RPMI7951 (cell line): ENCODE data around the gene RACK1. TPM values are rescaled to one million over a fixed set of nuclear protein-coding genes. Genes with fewer than 3 reads are reported as not detected.

Experiments
- DNase-seq: peaks from one replicate; pipeline ENCODE4 v3.0.0-alpha.2; 2012; ENCODE audit warnings: low read depth
- total RNA-seq: library from RNA; depleted of rRNA; stranded (reverse); fragments of >200 nt; shearing (Covaris generic); gene quantifications from 2 replicates; pipeline ENCODE4 v1.2.3, GENCODE V29; 2014

The RACK1 gene
- total RNA-seq, 1 experiment from 2014 or later: 1,915 TPM

DNA sequence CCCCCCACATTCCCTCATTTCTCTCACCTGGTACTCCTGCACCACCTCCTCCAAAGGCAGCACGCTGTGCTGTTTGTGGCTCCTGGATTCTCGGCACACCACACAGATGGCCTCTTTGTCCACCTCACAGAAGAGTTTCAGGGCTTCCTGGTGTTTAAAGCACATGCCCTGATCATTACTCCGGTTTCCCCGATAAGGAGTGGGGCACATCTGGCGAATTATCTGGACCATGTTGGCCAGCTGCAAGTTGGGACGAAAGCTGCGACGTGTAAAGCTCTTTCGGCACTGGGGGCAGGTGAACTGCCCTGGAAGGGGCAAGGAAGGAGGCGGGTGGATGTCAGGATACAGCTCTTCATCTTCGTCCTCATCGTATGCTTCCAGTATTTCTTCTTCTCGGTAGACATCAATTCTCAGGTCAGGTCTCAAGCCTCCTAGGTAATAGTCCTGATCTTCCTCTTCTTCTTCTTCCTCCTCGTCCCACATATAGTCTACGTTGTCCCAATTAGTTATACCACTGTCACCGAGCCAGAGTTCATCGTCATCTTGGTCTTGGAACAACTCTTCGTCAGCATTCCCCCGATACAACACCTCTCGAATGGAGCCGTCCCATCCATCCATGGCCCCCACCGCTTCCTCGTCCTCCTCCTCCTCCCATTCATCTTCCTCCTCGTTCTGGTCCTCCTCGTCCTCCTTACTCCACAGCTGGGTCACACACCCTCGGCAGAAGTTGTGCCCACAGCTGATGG lies 16.4 kb upstream of the RACK1 start:
- no peak for DNase-seq

- no peak for DNase-seq
These were observed 15.6 kb upstream of the RACK1 start for GRCh38 chr5:181259283-181259682.

GRCh38 chr5:181258576-181258975 lies 14.9 kb upstream of the RACK1 start:
- no peak for DNase-seq

- DNase-seq: no peak
These were observed 12.3 kb upstream of the RACK1 start for GRCh38 chr5:181255836-181256578.

DNA sequence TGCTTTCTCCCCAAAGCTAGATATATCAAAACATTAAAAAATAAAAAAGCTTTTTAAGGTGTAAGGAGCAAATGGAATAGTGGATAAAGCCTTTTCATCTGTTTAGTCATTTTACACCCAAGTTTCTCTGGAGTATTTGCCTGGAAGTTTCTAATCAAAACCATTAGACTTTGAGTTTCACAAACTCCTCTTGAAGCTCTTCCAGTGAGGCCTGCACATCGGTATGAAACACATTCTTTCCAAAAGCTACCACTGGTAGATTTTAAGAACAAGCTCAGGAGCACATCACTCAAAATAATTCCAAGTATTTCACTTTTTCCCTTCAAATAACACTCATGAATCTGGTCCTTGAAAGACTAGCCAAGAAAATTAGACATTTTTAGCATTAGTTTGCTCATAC lies 11.6 kb upstream of the RACK1 start:
- no peak for DNase-seq

- DNase-seq: no peak
These were observed 4.6 kb upstream of the RACK1 start for GRCh38 chr5:181248277-181248676.

GRCh38 chr5:181246276-181247049 lies 2.8 kb upstream of the RACK1 start:
- peak; percentile 88 for DNase-seq

- no peak for DNase-seq
These were observed 1.9 kb upstream of the RACK1 start for GRCh38 chr5:181245427-181246275.

- DNase-seq: no peak
These were observed 615 bp downstream of the RACK1 start for GRCh38 chr5:181243018-181243563.

- no peak for DNase-seq
These were observed 1.7 kb downstream of the RACK1 start for GRCh38 chr5:181242031-181242451.

GRCh38 chr5:181241393-181241975 lies 2.2 kb downstream of the RACK1 start:
- DNase-seq: peak; percentile 67

- no peak for DNase-seq
These were observed 4.5 kb downstream of the RACK1 start for GRCh38 chr5:181239062-181239663.

DNA sequence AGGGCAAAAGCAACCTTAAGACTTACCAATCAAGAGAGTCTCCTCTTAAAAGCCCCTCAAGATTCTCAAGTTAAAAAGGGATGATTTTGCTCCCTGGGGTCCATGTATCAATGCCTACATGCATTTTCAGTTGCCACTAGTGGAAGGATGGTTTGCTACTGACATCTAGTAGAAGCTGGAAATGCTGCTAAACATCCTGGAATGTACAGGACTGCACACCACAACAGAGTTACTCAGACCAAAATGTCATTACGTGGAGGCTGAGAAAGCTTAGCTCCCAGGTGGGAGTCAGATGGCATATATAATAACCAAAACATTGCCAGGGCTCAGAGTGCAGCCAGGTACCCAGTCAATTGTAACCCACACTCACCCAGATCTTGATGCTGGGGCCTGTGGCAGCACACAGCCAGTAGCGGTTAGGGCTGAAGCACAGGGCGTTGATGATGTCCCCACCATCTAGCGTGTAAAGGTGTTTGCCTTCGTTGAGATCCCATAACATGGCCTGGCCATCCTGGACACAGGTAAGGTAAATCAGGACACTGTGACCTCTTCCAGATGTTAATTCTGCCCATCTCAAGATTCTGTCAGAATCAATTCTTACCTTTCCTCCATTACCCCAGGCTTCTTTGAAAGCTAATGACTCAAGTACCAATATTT lies 5.8 kb downstream of the RACK1 start:
- no peak for DNase-seq

DNA sequence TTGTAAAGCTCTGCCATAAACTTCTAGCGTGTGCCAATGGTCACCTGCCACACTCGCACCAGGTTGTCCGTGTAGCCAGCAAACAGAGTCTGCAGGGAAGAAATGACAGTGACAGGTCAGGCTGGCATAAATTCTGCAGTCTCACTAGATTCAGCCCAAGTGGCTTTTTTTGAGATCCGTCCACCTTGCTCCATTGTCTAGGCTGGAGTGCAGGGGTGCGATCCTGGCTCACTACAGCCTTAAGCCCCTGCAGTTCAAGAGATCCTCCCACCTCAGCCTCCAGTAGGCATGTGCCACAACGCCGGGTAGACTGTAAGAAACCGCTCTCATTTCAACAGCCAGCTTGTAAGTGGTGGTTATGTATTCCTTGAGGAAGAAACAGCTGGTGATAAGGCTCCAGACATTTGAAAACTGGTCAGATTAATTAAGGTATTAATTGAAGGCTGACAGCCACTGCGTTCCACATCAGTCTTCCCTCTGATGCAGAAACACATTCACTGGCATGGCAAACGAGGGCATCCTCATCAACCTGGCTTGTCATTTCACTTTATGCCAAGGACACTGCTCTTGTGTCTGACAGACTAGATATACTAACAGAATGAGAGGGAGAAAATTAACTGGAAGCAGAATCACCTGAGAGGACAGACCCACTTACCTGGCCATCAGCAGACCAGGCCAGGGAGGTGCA lies 6.6 kb downstream of the RACK1 start:
- DNase-seq: no peak

DNA sequence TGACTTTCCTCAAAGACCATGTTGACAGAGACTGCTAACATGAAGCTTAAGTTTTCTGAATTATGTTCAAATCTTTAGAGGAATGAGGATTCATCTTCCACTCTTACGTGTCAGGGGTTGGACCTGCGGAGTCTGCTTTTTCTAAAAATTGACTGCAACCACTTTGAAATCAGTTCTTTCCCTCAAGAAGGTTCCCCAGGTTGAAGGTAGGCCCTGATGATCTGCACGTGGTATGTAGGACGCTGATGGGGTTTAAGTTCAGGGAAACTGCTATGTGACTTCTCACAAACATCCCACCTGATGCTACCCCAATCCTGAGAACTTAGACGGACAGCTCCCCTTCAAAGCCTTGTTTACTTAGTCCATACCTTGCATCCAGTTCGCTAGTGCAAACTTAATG lies 7.2 kb downstream of the RACK1 start:
- no peak for DNase-seq

DNA sequence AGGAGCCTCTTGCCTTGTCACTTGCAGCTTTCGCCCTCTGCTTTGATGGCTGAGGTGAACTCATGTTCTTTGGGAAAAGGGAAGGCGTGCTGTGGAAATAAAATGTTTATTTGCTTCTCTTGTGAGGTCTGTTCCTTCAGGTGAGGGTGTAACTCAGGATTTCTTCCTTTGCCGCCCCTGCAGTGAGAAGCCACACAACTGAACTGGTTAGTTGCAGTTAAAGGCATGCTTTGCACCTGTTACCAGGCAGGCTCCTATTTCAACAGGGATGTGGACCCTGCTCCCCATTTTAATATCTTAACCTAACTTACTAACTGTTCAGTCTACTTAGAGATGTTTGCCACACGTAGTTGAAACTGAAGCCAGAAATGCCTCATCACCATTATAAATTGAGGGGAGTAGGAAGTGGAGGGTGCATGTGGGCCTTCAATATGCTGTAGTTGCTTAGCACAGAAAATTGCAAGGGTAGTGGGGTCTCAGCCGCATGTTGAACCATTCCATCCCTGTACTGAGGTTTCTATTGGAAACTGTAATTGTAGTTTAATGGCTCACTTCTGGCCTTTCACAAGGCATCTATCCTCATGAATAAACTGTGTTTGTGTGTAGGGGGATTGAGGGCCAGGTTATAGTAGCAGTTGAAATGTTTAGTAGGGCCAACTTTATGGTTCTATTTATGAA lies 7.9 kb downstream of the RACK1 start:
- DNase-seq: no peak

DNA sequence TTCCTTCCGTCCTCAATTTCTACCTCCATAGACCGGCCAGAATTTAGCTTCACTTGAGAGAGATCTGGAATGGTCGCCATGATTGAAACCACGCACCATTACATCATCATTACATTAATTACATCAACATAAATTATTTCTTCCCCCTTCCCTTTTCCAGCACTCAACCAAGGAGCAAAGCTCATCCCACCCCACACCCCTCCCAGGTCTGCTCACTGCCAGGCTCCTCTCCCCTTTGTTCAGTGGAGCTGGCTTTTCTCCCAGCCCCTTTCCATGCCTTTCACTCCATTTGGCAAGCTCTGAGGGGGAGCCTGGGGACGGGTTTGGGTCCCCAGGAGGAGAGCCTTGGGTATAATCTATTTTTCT lies 8.4 kb downstream of the RACK1 start:
- DNase-seq: no peak

DNA sequence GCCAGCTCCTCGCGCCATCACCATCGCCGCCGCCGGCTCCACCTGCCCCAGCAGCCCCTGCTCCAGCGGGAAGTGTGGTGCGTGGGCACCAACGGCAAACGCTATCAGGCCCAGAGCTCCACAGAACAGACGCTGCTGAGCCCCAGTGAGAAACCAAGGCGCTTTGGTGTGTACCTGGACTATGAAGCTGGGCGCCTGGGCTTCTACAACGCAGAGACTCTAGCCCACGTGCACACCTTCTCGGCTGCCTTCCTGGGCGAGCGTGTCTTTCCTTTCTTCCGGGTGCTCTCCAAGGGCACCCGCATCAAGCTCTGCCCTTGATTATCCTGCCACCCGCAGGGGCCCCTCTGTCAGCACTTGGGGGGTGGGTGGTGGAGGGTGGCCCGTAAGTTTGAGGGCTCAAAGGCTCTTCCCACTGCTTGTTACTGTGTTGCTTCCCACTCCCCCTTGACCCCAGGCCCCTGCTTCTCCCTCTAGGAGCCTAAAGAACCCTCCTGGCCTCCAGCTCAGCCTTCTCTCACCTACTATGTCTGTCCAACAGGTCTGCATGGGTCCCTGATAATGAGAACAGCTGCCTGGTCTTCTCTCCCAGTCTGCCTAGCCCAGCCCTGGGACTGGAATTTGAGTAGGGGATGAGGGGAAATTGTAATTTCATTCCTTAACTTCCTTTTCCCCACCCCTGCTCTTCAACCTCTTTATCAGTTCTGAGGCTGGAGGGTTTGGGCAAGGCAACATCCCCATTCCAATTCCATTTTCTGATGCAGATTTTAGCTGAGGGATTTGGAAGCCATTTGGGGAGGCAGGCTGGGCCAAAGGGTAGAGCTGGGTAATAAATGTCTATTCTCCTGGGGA lies 9.0 kb downstream of the RACK1 start:
- no peak for DNase-seq
